GM19099 (cell line): ENCODE data around the gene RAB6B.

Experiments used
- POLR2A ChIP-seq: IDR thresholded peaks from 3 replicates; pipeline ENCODE4 v1.6.1; 2011; ENCODE audit warnings: low read depth; ENCODE audit not compliant: insufficient read length; ENCODE audit errors: extremely low read depth

RAB6B gene

DNA sequence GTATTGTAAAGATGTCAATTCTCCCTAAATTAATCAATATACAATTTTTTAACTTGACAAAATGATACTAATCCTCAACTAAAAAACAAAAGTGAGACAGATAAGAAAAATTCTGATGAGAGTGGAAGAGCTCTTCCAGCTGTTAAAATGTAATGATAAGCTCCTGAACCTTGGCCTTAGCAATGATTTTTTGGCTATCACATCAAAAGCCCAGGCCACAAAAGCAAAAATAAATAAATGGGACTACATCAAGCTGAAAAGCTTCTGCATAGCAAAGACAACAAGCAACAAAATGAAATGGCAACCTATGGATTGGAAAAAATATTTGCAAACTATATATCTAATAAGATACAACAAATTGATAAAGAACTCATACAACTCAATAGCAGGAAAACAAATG lies 114.1 kb downstream of the RAB6B start:
- no peak for TF ChIP-seq POLR2A

- TF ChIP-seq POLR2A, result no peak
Measured at GRCh38 chr3:133779626-133780203, 116.0 kb downstream of the RAB6B start.

- no peak for TF ChIP-seq POLR2A
Measured at GRCh38 chr3:133777807-133778568, 117.7 kb downstream of the RAB6B start.

DNA sequence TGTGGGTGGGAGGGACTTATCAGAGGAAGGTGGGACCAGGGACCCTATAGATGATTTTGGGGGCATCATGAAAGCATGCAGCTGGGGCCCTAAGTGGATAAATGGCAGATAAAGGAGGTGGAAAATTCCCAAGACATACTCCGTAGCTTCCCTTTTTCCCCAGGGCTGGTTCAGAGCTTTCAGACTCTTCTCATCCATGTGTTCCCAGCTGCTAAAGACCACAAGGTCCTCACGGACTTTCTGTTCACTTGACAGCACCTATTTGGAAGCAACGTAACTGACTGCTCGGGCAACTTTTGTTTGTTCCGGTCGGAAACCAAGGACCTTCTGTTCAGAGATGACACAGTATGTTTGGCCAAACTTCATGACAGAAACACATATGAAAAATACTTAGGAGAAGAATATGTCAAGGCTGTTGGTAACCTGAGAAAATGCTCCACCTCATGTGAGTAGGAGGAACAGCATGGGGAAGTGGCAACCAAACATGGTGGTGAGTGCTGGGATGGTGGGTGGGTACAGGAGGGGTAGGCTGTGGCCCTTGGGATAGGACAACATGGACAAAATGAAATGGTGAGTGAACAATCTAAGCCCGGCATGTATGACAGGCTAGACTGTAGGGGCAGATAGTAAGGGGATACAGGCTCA lies 118.8 kb downstream of the RAB6B start:
- no peak for TF ChIP-seq POLR2A

DNA sequence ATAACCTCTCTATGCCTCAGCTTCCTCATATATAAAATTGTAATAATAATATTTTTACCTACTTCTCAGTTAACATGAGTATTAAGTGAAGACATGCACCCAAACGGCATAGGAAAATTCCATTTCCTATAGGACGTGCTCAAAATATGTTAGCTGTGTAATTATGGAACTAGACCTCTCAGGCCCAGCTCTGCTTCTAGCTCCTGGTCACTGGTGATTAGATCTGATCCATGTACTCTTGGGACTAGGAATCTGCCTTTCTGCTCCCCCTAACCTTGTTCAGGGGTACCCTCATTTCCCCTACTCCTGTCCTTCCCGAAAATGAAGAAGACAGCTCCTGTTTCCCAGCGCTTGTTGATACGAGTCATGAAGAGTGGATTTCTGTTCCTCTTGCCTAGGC lies 119.8 kb downstream of the RAB6B start:
- TF ChIP-seq POLR2A, result no peak

- TF ChIP-seq POLR2A, result no peak
Measured at GRCh38 chr3:133775309-133775708, 120.4 kb downstream of the RAB6B start.
